ENCODE measurements around the gene RALGDS. TPM values are rescaled to one million over a fixed set of nuclear protein-coding genes. Genes with fewer than 3 reads are reported as not detected.
"Not testable (repeated sequence)": the region's sequence is repeated elsewhere in the genome, so short reads cannot be mapped to it uniquely, and the experiment has no call there.

Gene RALGDS
- total RNA-seq, 2 donors from 2014 or later = 26.7 to 30.1 TPM

DNA sequence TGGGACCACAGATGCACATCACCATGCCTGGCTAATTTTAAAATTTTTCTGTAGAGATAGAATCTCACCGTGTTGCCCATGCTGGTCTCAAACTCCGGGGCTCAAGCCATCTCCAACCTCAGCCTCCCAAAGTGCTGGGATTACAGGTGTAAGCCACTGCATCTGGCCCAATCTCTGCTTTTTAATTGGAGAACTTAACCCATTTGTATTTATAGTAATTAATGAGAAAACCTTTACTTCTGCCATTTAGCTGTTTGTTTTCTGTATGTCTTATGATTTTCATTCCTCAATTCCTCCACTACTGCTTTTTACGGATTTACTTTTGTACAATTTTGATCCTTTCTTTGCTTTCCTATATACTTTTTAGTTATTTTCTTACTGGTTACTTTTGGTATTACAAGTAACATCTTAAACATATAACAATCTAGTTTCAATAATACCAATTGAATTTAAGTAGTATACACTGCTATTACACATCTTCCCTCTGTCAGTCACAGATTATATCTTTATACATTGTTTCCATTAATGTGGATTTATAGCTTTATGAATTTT, 26.1 kb downstream of the RALGDS start:
- peaks cover 4 to 21% of the 10 kb centered on the region in 2 donors for H3K9me3 ChIP-seq
- H3K36me3 ChIP-seq = peaks cover 33% of the 10 kb centered on the region
- no peaks in the 10 kb centered on the region for H3K4me1 ChIP-seq
- no peak for DNase-seq (ENCODE audit: low spot score)
- no peak overlapping the region for H3K27ac ChIP-seq
- no peaks in the 10 kb centered on the region for H3K27me3 ChIP-seq
- TF ChIP-seq, protein P1, sequence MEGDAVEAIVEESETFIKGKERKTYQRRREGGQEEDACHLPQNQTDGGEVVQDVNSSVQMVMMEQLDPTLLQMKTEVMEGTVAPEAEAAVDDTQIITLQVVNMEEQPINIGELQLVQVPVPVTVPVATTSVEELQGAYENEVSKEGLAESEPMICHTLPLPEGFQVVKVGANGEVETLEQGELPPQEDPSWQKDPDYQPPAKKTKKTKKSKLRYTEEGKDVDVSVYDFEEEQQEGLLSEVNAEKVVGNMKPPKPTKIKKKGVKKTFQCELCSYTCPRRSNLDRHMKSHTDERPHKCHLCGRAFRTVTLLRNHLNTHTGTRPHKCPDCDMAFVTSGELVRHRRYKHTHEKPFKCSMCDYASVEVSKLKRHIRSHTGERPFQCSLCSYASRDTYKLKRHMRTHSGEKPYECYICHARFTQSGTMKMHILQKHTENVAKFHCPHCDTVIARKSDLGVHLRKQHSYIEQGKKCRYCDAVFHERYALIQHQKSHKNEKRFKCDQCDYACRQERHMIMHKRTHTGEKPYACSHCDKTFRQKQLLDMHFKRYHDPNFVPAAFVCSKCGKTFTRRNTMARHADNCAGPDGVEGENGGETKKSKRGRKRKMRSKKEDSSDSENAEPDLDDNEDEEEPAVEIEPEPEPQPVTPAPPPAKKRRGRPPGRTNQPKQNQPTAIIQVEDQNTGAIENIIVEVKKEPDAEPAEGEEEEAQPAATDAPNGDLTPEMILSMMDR (IDR thresholded peaks at IDR 0.05) = peak in 1 of 2 donors; percentile 42
- no peak overlapping the region for H3K4me3 ChIP-seq

DNA sequence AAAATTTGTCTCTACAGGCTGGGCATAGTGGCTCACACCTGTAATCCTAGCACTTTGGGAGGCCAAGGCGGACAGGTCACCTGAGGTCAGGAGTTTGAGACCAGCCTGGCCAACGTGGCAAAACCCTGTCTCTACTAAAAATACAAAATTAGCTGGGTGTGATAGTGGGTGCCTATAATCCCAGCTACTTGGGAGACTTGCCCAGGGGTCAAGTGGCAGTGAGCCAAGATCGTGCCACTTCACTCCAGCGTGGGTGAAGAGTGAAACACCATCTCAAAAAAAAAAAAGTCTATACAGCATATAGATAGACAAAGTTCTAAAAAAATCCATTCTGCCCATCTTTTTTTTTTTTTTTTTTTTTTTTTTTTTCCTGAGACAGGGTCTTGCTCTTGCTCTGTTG, 26.7 kb downstream of the RALGDS start:
- not testable (repeated sequence) for H3K4me3 ChIP-seq; H3K27ac ChIP-seq; H3K4me1 ChIP-seq; H3K27me3 ChIP-seq; DNase-seq (ENCODE audit: low spot score)
- Histone ChIP-seq H3K36me3 (peaks cover 28% of the 10 kb centered on the region), H3K9me3 (peaks cover 4 to 21% of the 10 kb centered on the region in 2 donors)

DNA sequence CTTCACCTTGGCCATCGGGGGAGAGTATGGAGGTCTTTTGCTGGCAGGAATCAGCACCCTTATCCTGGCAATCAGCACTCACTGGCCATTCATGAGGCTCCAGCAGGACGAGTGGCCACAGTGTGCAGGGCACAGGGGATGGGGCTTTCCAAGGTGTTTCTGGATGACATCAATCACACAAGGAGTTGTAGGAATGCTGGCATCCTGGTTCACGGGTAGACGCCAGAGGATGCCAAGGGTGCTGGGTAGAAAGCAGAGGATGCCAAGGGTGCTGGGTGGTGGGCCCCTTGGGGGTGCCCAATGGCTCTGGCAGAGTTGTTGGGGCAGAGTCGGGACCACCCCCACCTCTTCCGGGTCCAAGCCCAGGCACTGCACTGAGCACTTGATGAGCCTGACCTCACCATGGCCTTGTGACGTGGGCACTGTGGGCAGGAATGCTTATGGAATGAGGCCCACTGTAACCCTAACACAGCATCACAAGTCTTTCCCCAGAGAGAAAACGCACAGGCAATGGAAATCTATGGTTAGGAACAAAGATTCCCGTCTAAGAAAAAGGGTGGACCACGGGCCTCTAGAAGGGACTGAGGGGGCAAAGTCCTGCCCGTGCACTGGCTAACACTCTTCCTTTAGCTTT, 30.2 kb downstream of the RALGDS start:
- Histone ChIP-seq H3K9me3 (peaks cover 4 to 11% of the 10 kb centered on the region in 2 donors), H3K27me3 (no peaks in the 10 kb centered on the region), H3K27ac (no peak overlapping the region), H3K4me1 (no peaks in the 10 kb centered on the region), H3K36me3 (no peaks in the 10 kb centered on the region), H3K4me3 (no peak overlapping the region)
- no peak for DNase-seq (ENCODE audit: low spot score)
- TF ChIP-seq, protein P1 (IDR thresholded peaks at IDR 0.05) = no peak

DNA sequence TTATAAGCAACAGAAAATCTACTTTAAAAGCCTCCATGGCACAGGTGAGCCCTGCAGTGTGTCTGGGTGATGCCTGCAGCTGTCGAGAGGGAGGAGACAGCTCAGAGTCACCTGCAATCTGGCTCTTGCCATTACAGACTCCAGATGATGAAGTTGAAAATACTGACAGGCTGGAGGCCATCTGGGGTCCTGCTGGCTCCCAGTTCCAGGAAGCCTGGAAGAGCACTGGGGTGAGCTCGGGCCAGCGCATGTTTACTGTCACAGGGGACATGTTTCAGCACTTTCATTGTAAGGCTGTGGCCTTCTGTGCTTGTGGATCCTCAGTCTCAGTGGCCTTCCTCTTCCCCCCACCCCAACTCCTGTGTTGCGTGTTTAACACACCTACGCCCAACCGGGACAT, 30.9 kb downstream of the RALGDS start:
- Histone ChIP-seq H3K9me3 (peaks cover 4 to 5% of the 10 kb centered on the region in 2 donors), H3K36me3 (no peaks in the 10 kb centered on the region), H3K27me3 (no peaks in the 10 kb centered on the region), H3K27ac (no peak overlapping the region), H3K4me3 (no peak overlapping the region), H3K4me1 (no peaks in the 10 kb centered on the region)
- TF ChIP-seq, protein P1 (IDR thresholded peaks at IDR 0.05) = no peak
- DNase-seq (ENCODE audit: low spot score) = no peak

DNA sequence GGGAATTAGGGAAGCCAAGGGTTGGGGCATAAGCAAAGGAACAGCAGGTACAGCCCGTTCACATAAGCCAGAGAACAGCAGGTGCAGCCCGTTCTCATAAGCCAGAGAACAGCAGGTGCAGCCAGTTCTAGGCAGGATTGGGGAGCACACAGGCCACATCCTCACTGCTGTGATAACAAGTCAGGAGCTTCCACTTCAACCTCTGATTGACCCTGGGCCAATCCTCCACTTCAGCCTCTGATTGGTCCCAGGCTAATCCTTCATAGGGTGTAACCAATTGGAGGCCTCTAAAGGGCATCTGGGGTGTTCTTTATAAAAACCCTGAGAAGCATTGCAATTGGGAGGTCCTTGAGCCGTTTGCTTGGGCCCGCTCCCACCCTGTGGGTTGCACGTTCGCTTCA, 31.8 kb downstream of the RALGDS start:
- H3K36me3 ChIP-seq = no peaks in the 10 kb centered on the region
- DNase-seq (ENCODE audit: low spot score) = no peak
- H3K4me3 ChIP-seq = no peak overlapping the region
- no peaks in the 10 kb centered on the region for H3K27me3 ChIP-seq
- H3K9me3 ChIP-seq = no peaks in the 10 kb centered on the region
- no peak overlapping the region for H3K27ac ChIP-seq
- no peaks in the 10 kb centered on the region for H3K4me1 ChIP-seq
- TF ChIP-seq, protein P1 (IDR thresholded peaks at IDR 0.05) = no peak

DNA sequence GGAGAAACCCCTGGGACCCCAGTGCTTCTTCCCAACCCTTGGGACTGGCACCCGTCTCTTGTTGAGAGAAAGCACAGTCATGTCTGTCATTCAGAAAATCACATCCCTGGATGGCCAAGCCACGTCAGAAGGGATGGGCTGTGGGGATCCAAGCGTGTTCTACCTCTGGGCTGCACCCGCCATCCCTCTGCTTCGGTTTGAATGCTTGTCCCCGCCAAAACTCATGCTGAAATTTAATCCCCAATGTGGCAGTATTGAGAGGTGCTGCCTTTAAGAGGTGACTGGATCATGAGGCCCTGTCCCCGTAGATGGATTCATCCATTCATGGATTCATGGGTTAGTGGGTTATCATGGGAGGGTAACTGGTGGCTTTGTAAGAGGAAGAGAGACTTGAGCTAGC, 32.3 kb downstream of the RALGDS start:
- Histone ChIP-seq H3K4me3 (no peak overlapping the region), H3K36me3 (no peaks in the 10 kb centered on the region), H3K4me1 (no peaks in the 10 kb centered on the region), H3K9me3 (no peaks in the 10 kb centered on the region), H3K27me3 (no peaks in the 10 kb centered on the region), H3K27ac (no peak overlapping the region)
- DNase-seq (ENCODE audit: low spot score) = no peak
- TF ChIP-seq, protein P1 (IDR thresholded peaks at IDR 0.05) = no peak
